H1 (cell line): ENCODE results near the gene RSU1. TPM values are rescaled to one million over a fixed set of nuclear protein-coding genes. Genes with fewer than 3 reads are reported as not detected.

ENCODE experiments used
- CTCF ChIA-PET: fragments of 300-600 bp; sonication (Branson Sonifier 250); formaldehyde crosslinking; loops from one replicate; lab custom pipeline; 2021; ENCODE audit not compliant: partially characterized antibody; lab: Charles Lee
- POLR2A ChIA-PET: fragments of 300-600 bp; sonication (Branson Sonifier 250); formaldehyde crosslinking; loops from one replicate; lab custom pipeline; 2021; ENCODE audit warnings: inconsistent platforms; ENCODE audit not compliant: partially characterized antibody; lab: Charles Lee
- DNase-seq, 2 experiments: peaks; one replicate each; pipeline versions ENCODE4 v3.0.0 to v3.0.0-alpha.2; 2010 to 2022; ENCODE audit warnings: low spot score in 2 of 2, low read depth in 1 of 2, mixed read lengths in 1 of 2
- FAIRE-seq: peaks from 2 replicates; lab custom pipeline; 2011; peaks lifted over from hg19 to GRCh38; lab: Jason Lieb, UNC
- H2AFZ ChIP-seq: 2 replicates; pipeline ENCODE4 v1.8.1; 2012; ENCODE audit warnings: low read length, inconsistent platforms
- H2AK5ac ChIP-seq: 2 replicates; pipeline ENCODE4 v1.6.1; 2013; ENCODE audit warnings: low read depth, low read length
- H2BK120ac ChIP-seq: replicated peaks from 2 replicates; pipeline ENCODE3; 2013; ENCODE audit warnings: low read depth, low read length, inconsistent platforms
- H2BK12ac ChIP-seq: 2 replicates; pipeline ENCODE4 v1.6.1; 2013; ENCODE audit warnings: low read depth, low read length
- H2BK15ac ChIP-seq: 2 replicates; pipeline ENCODE4 v1.6.1; 2013; ENCODE audit warnings: low read length
- H2BK20ac ChIP-seq: 2 replicates; pipeline ENCODE4 v1.6.1; 2013; ENCODE audit warnings: low read length
- H2BK5ac ChIP-seq: 2 replicates; pipeline ENCODE4 v1.6.1; 2013; ENCODE audit warnings: low read depth, low read length
- H3K14ac ChIP-seq: 2 replicates; pipeline ENCODE4 v1.6.1; 2013; ENCODE audit warnings: inconsistent platforms; ENCODE audit not compliant: insufficient read length
- H3K18ac ChIP-seq: 2 replicates; pipeline ENCODE4 v1.6.1; 2013; ENCODE audit warnings: low read length; ENCODE audit errors: extremely low read depth
- H3K23ac ChIP-seq: 2 replicates; pipeline ENCODE4 v1.6.1; 2013; ENCODE audit warnings: inconsistent platforms; ENCODE audit not compliant: insufficient read length
- H3K23me2 ChIP-seq: 2 replicates; pipeline ENCODE4 v1.6.1; 2013; ENCODE audit warnings: low read depth, low read length
- H3K27ac ChIP-seq: 2 replicates; pipeline ENCODE4 v1.6.1; 2011; ENCODE audit warnings: low read depth, low read length, inconsistent platforms
- H3K27me3 ChIP-seq, 4 experiments: replicated peaks in 1 of 4; 1 replicate in 1 of 4; 2 replicates in 3 of 4; pipeline versions ENCODE4 v1.6.1 to v1.8.1; 2011 to 2013; ENCODE audit warnings: low read length in 3 of 4, mild to moderate bottlenecking in 3 of 4, inconsistent platforms in 2 of 4, mixed read lengths in 2 of 4, moderate library complexity in 1 of 4; ENCODE audit not compliant: control insufficient read depth in 3 of 4, insufficient read depth in 3 of 4; ENCODE audit errors: extremely low read depth in 1 of 4
- H3K36me3 ChIP-seq, 4 experiments: 2 replicates each; pipeline versions ENCODE4 v1.6.1 to v1.8.1; 2011 to 2013; ENCODE audit warnings: mild to moderate bottlenecking in 4 of 4, low read length in 3 of 4, moderate library complexity in 2 of 4, control low read depth in 1 of 4, inconsistent platforms in 1 of 4; ENCODE audit not compliant: insufficient read depth in 4 of 4, control insufficient read depth in 2 of 4
- H3K4ac ChIP-seq: replicated peaks from 2 replicates; pipeline ENCODE3; 2013; ENCODE audit warnings: low read length, low read depth, mixed read lengths, inconsistent platforms; ENCODE audit not compliant: insufficient read length
- H3K4me1 ChIP-seq, 4 experiments: replicated peaks in 1 of 4; 1 replicate in 1 of 4; 2 replicates in 3 of 4; pipeline versions ENCODE4 v1.6.1 to v1.8.1; 2011 to 2013; ENCODE audit warnings: low read length in 3 of 4, inconsistent platforms in 2 of 4, mixed read lengths in 1 of 4; ENCODE audit not compliant: insufficient read depth in 4 of 4, control insufficient read depth in 3 of 4
- H3K4me2 ChIP-seq, 2 experiments: 2 replicates each; pipeline versions ENCODE4 v1.6.1 to v1.8.1; 2011 to 2013; ENCODE audit warnings: low read depth in 2 of 2, low read length in 2 of 2, control low read depth in 1 of 2, inconsistent platforms in 1 of 2, mild to moderate bottlenecking in 1 of 2; ENCODE audit not compliant: insufficient read depth in 1 of 2
- H3K4me3 ChIP-seq, 4 experiments: fragments of 200-600, 300-600 bp in 1 of 4; sonication (generic), shearing (Covaris generic), sonication (Bioruptor Twin) in 1 of 4; 2 replicates each; pipeline versions ENCODE4 v1.5.1 to v1.8.1; 2011 to 2016; ENCODE audit warnings: low read length in 4 of 4, low read depth in 3 of 4, control low read depth in 2 of 4, inconsistent platforms in 2 of 4, mild to moderate bottlenecking in 2 of 4, mixed read lengths in 1 of 4, moderate library complexity in 1 of 4; ENCODE audit not compliant: insufficient read depth in 2 of 4; ENCODE audit errors: extremely low read depth in 1 of 4
- H3K56ac ChIP-seq: replicated peaks from 2 replicates; pipeline ENCODE3; 2013; ENCODE audit warnings: low read depth, mild to moderate bottlenecking, mixed read lengths, low read length, inconsistent platforms; ENCODE audit not compliant: insufficient read length
- H3K79me1 ChIP-seq: 2 replicates; pipeline ENCODE4 v1.6.1; 2013; ENCODE audit warnings: low read depth, low read length, control low read depth
- H3K79me2 ChIP-seq, 2 experiments: 2 replicates each; pipeline versions ENCODE4 v1.6.1 to v1.8.1; 2012 to 2013; ENCODE audit warnings: low read length in 2 of 2, mild to moderate bottlenecking in 2 of 2, inconsistent platforms in 1 of 2; ENCODE audit not compliant: insufficient read depth in 2 of 2, control insufficient read depth in 1 of 2
- H3K9ac ChIP-seq, 4 experiments: replicated peaks in 1 of 4; 1 replicate in 1 of 4; 2 replicates in 3 of 4; pipeline versions ENCODE4 v1.6.1 to v1.8.1; 2011 to 2013; ENCODE audit warnings: low read depth in 3 of 4, low read length in 3 of 4, control low read depth in 2 of 4, mild to moderate bottlenecking in 2 of 4, moderate library complexity in 2 of 4, inconsistent platforms in 1 of 4; ENCODE audit errors: extremely low read depth in 1 of 4
- H3K9me3 ChIP-seq, 2 experiments: 2 replicates each; pipeline versions ENCODE4 v1.6.1 to v1.8.1; 2012 to 2013; ENCODE audit warnings: mild to moderate bottlenecking in 2 of 2, moderate library complexity in 2 of 2, control low read depth in 1 of 2, inconsistent platforms in 1 of 2, low read depth in 1 of 2, low read length in 1 of 2, mixed read lengths in 1 of 2; ENCODE audit not compliant: insufficient read depth in 2 of 2
- H4K20me1 ChIP-seq, 2 experiments: replicated peaks in 1 of 2; 2 replicates each; pipeline versions ENCODE3 to v1.8.1; 2011 to 2013; ENCODE audit warnings: inconsistent platforms in 2 of 2, low read length in 2 of 2, mild to moderate bottlenecking in 1 of 2; ENCODE audit not compliant: insufficient read depth in 2 of 2, control insufficient read depth in 1 of 2
- H4K5ac ChIP-seq: 2 replicates; pipeline ENCODE4 v1.6.1; 2013; ENCODE audit warnings: low read length, low read depth, mixed read lengths, inconsistent platforms; ENCODE audit not compliant: insufficient read length
- H4K8ac ChIP-seq: 2 replicates; pipeline ENCODE4 v1.8.0; 2013; ENCODE audit warnings: mild to moderate bottlenecking, moderate library complexity, low read length, inconsistent platforms; ENCODE audit not compliant: insufficient read depth; ENCODE audit errors: extremely low read depth
- H4K91ac ChIP-seq: replicated peaks from 2 replicates; pipeline ENCODE3; 2013; ENCODE audit warnings: low read length, mixed read lengths, inconsistent platforms; ENCODE audit not compliant: insufficient read length
- CTCF ChIP-seq, 3 experiments: IDR thresholded peaks; 1 replicate in 2 of 3; 2 replicates in 1 of 3; pipeline versions ENCODE4 v1.5.1 to v1.6.1; 2011; ENCODE audit warnings: low read length in 3 of 3, mild to moderate bottlenecking in 3 of 3, inconsistent platforms in 2 of 3, low read depth in 1 of 3, moderate library complexity in 1 of 3; ENCODE audit not compliant: insufficient read depth in 1 of 3; ENCODE audit errors: control extremely low read depth in 1 of 3
- HDAC2 ChIP-seq, 2 experiments: fragments of 300-600 bp in 1 of 2; sonication (generic) in 1 of 2; IDR thresholded peaks; 2 replicates each; pipeline ENCODE4 v1.6.1; 2011 to 2012; ENCODE audit warnings: low read depth in 2 of 2, low read length in 2 of 2, mild to moderate bottlenecking in 2 of 2, moderate library complexity in 2 of 2, borderline replicate concordance in 1 of 2, inconsistent platforms in 1 of 2
- RAD21 ChIP-seq, 2 experiments: IDR thresholded peaks in 1 of 2; conservative IDR thresholded peaks in 1 of 2; 2 replicates each; pipeline ENCODE4 v1.6.1; 2011; ENCODE audit warnings: low read depth in 2 of 2, low read length in 2 of 2, improper control_type of control experiment in 1 of 2, inconsistent platforms in 1 of 2, mild to moderate bottlenecking in 1 of 2, moderate library complexity in 1 of 2
- WGBS, 2 experiments: shearing (Covaris generic) in 1 of 2; methylation state at CpG; one replicate each; pipeline versions ENCODE4 v1.1.6 to v1.1.7; 2013 to 2015; ENCODE audit warnings: low lambda C conversion rate in 2 of 2, mixed read lengths in 2 of 2, inconsistent platforms in 1 of 2, low coverage in 1 of 2, missing lambda C conversion rate in 1 of 2; ENCODE audit not compliant: insufficient replicate concordance in 2 of 2, insufficient coverage in 1 of 2, insufficient read length in 1 of 2; ENCODE audit errors: extremely low coverage in 1 of 2, missing lambda C conversion rate in 1 of 2; 5-methylcytosine and 5-hydroxymethylcytosine counted together
- polyA plus RNA-seq, 7 experiments: library from polyadenylated mRNA; depleted of rRNA in 3 of 7; stranded (reverse) in 5 of 7; unstranded in 2 of 7; fragments of >200 nt in 5 of 7; fragments of 200-250 nt in 2 of 7; gene quantifications; 1 replicate in 5 of 7; 2 replicates in 1 of 7; 4 replicates in 1 of 7; pipeline versions ENCODE4 v1.2.1 to v1.2.3, GENCODE V29; 2011 to 2013; ENCODE audit warnings: missing spikeins in 2 of 7, mixed read lengths in 2 of 7
- total RNA-seq: library from RNA; stranded (reverse); fragmentation: NEBNext Ultra II Directional; extraction: Animal tissue kit (Norgen Biotek cat#: 25700); gene quantifications from 2 replicates; pipeline ENCODE4 v1.2.1, GENCODE V29; 2021

Gene RSU1
- total and polyA plus RNA-seq, 2 of the 8 experiments (the other 6 are each of a cell fraction or from before 2014, with no cell fraction given): 50.0 to 68.2 TPM

- H3K9me3 ChIP-seq: no peaks in the 10 kb centered on the region
- no peaks in the 10 kb centered on the region for H3K4me1 ChIP-seq
- H3K4me3 ChIP-seq: no peak overlapping the region
- peak; percentile 68 to 77 for TF ChIP-seq RAD21 (IDR thresholded peaks at IDR 0.05 in 1 of 2, conservative IDR thresholded peaks at IDR 0.05 in 1 of 2; ENCODE audit: low read depth in 2 of 2, low read length in 2 of 2)
- TF ChIP-seq HDAC2 (IDR thresholded peaks at IDR 0.05; ENCODE audit: borderline replicate concordance in 1 of 2, low read depth in 2 of 2, low read length in 2 of 2): no peak
- TF ChIP-seq CTCF (IDR thresholded peaks at IDR 0.05; ENCODE audit: control extremely low read depth in 1 of 3, insufficient read depth in 1 of 3, low read depth in 1 of 3, low read length in 3 of 3): peak in 2 of 3 experiments; percentile 23 to 49; a peak in 2 of 4 replicates
- H3K14ac ChIP-seq: no peak overlapping the region
- DNase-seq (no peak), FAIRE-seq (no peak)
- H3K56ac ChIP-seq: no peak overlapping the region
- no peak overlapping the region for H2BK12ac ChIP-seq
- 37% methylated on average over 1 of the region's 1 CpG; no CpG with 5 or more reads in 1 of the 2 experiments for WGBS, 2 experiments
- H3K27me3 ChIP-seq: no peaks in the 10 kb centered on the region
- no peak overlapping the region for H2BK120ac ChIP-seq
- no peak overlapping the region for H2AFZ ChIP-seq
- no peak overlapping the region for H3K27ac ChIP-seq
- ChIA-PET POLR2A (no interaction called here), CTCF (interaction anchor here (0.6 to 1.9 kb wide), 19 partner anchors 9 to 533 kb away, joined by 3 to 9 read pairs (median 3); no protein-coding TSS in a partner anchor)
- no peak overlapping the region for H4K91ac ChIP-seq
- no peak overlapping the region for H3K18ac ChIP-seq
- no peaks in the 10 kb centered on the region for H3K79me2 ChIP-seq
- H3K36me3 ChIP-seq: no peaks in the 10 kb centered on the region
- H4K20me1 ChIP-seq: no peaks in the 10 kb centered on the region
- H4K8ac ChIP-seq: no peak overlapping the region
- H3K23ac ChIP-seq: no peak overlapping the region
- H3K4ac ChIP-seq: no peak overlapping the region
- H3K23me2 ChIP-seq: no peaks in the 10 kb centered on the region; the same call in 1 of the 2 replicates
- no peak overlapping the region for H2AK5ac ChIP-seq
- no peak overlapping the region for H4K5ac ChIP-seq
- no peak overlapping the region for H2BK20ac ChIP-seq
- no peak overlapping the region for H2BK15ac ChIP-seq
- no peak overlapping the region for H2BK5ac ChIP-seq
- no peak overlapping the region for H3K9ac ChIP-seq
- H3K4me2 ChIP-seq: no peak overlapping the region
- no peaks in the 10 kb centered on the region for H3K79me1 ChIP-seq
These were observed 26.1 kb upstream of the RSU1 start for GRCh38 chr10:16843252-16843870.
